Gastroesophageal sphincter (tissue), 3 donors: Measurements from ENCODE around the gene CKS1B.

Source experiments
- POLR2A ChIP-seq, 2 donors: fragments of 450-650 bp; IDR thresholded peaks; one replicate each; pipeline ENCODE4 v1.6.1; 2017; ENCODE audit warnings: antibody characterized with exemption in 2 of 2, mild to moderate bottlenecking in 2 of 2, moderate library complexity in 1 of 2
- POLR2AphosphoS5 ChIP-seq: sonication (generic); formaldehyde crosslinking; IDR thresholded peaks from one replicate; pipeline ENCODE4 v1.6.1; 2017; ENCODE audit warnings: antibody characterized with exemption
- TF ChIP-seq, protein P1 (sequence below), 4 experiments: fragments of 200-600 bp in 2 of 4; fragments of 450-650 bp in 2 of 4; sonication (generic) in 1 of 4; IDR thresholded peaks; one replicate each; pipeline ENCODE4 v1.5.1; 2017 to 2019; ENCODE audit warnings: antibody characterized with exemption in 4 of 4, mild to moderate bottlenecking in 2 of 4, moderate library complexity in 2 of 4

- TF ChIP-seq, protein P1, sequence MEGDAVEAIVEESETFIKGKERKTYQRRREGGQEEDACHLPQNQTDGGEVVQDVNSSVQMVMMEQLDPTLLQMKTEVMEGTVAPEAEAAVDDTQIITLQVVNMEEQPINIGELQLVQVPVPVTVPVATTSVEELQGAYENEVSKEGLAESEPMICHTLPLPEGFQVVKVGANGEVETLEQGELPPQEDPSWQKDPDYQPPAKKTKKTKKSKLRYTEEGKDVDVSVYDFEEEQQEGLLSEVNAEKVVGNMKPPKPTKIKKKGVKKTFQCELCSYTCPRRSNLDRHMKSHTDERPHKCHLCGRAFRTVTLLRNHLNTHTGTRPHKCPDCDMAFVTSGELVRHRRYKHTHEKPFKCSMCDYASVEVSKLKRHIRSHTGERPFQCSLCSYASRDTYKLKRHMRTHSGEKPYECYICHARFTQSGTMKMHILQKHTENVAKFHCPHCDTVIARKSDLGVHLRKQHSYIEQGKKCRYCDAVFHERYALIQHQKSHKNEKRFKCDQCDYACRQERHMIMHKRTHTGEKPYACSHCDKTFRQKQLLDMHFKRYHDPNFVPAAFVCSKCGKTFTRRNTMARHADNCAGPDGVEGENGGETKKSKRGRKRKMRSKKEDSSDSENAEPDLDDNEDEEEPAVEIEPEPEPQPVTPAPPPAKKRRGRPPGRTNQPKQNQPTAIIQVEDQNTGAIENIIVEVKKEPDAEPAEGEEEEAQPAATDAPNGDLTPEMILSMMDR (IDR thresholded peaks at IDR 0.05), result peak in 3 of 4 experiments; percentile 15 to 33 (median 32)
- TF ChIP-seq POLR2A (IDR thresholded peaks at IDR 0.05) (no peak), POLR2AphosphoS5 (peak; percentile 65)
These were observed 958 bp upstream of the CKS1B start for GRCh38 chr1:154973344-154974101.
